Articular chondrocyte of knee joint (primary cell): ENCODE data around the gene RAB5A. TPM values are rescaled to one million over a fixed set of nuclear protein-coding genes. Genes with fewer than 3 reads are reported as not detected.

ENCODE experiments used
- small RNA-seq: library from RNA; depleted of rRNA; stranded (forward); fragments of <200 nt; gene quantifications from one replicate; pipeline ENCODE3, GENCODE V24; 2012
- total RNA-seq: library from RNA; depleted of rRNA; stranded (reverse); fragments of >200 nt; gene quantifications from 2 replicates; pipeline ENCODE4 v1.2.3, GENCODE V29; 2012

The RAB5A gene, protein sequence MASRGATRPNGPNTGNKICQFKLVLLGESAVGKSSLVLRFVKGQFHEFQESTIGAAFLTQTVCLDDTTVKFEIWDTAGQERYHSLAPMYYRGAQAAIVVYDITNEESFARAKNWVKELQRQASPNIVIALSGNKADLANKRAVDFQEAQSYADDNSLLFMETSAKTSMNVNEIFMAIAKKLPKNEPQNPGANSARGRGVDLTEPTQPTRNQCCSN
- total RNA-seq = 73.4 and 74.4 TPM in 2 replicates

DNA sequence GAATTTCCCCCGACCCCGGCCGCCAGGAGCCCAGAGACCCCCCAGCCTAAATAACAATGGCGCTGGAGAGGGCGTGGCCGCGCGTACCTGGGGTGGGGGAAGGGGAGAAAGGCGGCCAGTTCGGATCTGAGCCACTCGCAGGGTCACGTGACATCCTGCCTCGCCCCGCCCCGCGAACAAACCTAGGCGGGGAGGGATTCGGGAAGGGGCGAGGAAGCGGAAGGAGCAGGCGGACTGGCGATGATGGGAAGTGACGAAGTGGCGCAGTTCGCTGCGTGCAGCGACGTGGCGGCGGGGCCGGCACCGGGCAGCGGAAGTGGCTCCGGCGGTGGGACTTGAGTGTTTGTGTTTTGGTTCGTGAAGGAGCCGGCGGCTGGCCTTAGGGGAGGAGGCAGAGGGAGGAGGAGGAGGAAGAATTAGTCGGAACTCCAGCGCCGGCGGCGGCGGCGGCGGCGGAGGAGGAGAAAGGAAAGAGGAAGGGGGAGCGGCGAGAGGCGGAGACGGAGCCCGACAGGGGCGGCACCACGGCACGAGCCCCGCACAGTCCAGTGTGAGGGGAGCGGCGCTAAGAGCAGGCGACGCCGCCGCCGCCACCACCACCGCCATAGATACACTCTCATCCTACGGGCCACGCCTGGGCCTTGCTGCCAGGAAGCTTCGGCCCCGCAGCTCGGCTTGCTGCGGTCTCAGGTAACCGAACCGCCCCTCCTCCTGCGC, at the start of gene RAB5A:
TSS of gene RAB5A (plus strand) at position 266 of the 717 bp plus-strand sequence. CDS start 3,802 bp downstream, outside the sequence.

DNA sequence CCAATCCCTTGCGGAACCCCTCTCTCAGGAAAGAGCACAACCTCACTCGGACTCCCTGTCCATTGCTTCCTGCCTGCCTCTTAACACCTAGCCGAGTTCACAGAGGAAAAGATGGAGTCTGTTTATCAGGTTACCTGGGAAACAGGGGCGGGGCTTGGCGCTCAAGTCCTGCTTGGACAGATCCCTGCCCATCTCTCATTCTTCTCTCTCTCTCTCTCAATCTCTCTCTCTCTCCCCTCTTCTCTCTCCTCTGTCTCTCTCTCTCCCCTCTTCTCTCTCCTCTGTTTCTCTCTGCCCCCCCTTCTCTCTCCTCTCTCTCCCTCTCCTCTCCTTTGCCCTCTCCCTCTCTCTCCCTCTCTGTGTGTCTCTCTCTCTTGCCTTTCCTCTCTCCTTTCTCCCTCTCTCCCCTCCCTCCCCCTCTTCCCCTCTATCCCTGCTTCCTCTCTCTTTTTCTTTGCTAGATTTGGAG, 12.8 kb upstream of the RAB5A start, which contains the start of gene EFHB:
TSS of gene EFHB (minus strand) at position 120 of the 469 bp plus-strand sequence. CDS start 199 bp downstream, outside the sequence.

DNA sequence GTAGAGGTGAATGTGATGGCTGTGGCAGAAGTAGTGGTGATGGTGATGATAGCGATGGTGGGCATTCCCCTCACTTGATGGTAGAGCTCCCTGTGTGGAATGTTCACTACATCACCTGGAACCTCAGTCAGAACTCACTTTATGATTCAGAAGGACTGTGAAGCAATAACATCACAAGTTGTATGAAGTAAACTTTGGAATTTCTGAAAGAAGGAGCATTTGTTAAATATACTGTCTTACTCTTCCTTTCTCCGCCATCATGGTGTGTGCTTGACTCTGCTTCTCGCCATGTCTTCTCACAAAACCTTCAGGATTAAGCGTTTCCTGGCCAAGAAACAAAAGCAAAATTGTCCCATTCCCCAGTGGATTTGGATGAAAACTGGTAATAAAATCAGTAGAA, 65.3 kb downstream of the RAB5A start, which contains the start of gene PP2D1:
TSS of gene PP2D1 (minus strand) at position 101 of the 400 bp plus-strand sequence. CDS start 192 bp downstream, outside the sequence.

Small RNA genes lying within 50 kb of the gene (small RNA-seq; reads per million reads assigned to genes)
- gene RNU4-85P (not detected), gene RPL39P18 (not detected)

Other genes starting within 250 kb of the RAB5A start
- 0.54 and 4.2 TPM in 2 replicates for gene EFHB, start 12.9 kb upstream of the RAB5A start, total RNA-seq
- not detected in 2 replicates for gene PP2D1, start 65.2 kb downstream of the RAB5A start, total RNA-seq
- gene KAT2B, start 93.3 kb downstream of the RAB5A start, total RNA-seq = 14.8 and 16.8 TPM in 2 replicates
- 4.2 and 5.4 TPM in 2 replicates for gene SGO1, start 239.1 kb downstream of the RAB5A start, total RNA-seq